ENCODE results near the gene PIK3C3. TPM values are rescaled to one million over a fixed set of nuclear protein-coding genes. Genes with fewer than 3 reads are reported as not detected.

PIK3C3 gene
- total RNA-seq, 1 experiment from 2014 or later, result 23.9 TPM

GRCh38 chr18:41921770-41922169, 33.3 kb upstream of the PIK3C3 start:
- DNase-seq (ENCODE audit: low read depth, low spot score) (no peak), ATAC-seq (no peak)
- Histone ChIP-seq H3K9me3 (ENCODE audit: control insufficient read depth, insufficient read depth, low read depth, low read length) (no peaks in the 10 kb centered on the region), H3K4me1 (ENCODE audit: control insufficient read depth, insufficient read depth, low read length) (no peaks in the 10 kb centered on the region), H3K36me3 (ENCODE audit: control insufficient read depth, insufficient read depth, low read length) (no peaks in the 10 kb centered on the region), H3K4me3 (ENCODE audit: low read depth in 2 of 2, low read length in 2 of 2) (no peak overlapping the region), H3K27ac (ENCODE audit: low read length) (no peak overlapping the region), H3K27me3 (ENCODE audit: control insufficient read depth, insufficient read depth, low read length) (no peaks in the 10 kb centered on the region)
- intact Hi-C loops (cut with micrococcal nuclease; ENCODE audit: unreplicated experiment) (no loop called here), in situ Hi-C loops (cut with HindIII; ENCODE audit: low pct_unique_long_range_greater_than_20kb, low sequenced_read_pairs) (no loop called here)
- no TSS peak for BruUV-seq (replicated peaks)
- ChIA-PET POLR2A (no interaction called here), CTCF (no interaction called here)
- TF ChIP-seq REST (IDR thresholded peaks at IDR 0.05; ENCODE audit: insufficient read depth in 1 of 2, low read depth in 2 of 2, low read length in 1 of 2) (no peak), POLR2AphosphoS5 (IDR thresholded peaks at IDR 0.05; ENCODE audit: low read depth, low read length) (no peak), TCF7L2 (IDR thresholded peaks at IDR 0.05; ENCODE audit: low read depth, low read length) (no peak), SIN3A (IDR thresholded peaks at IDR 0.05; ENCODE audit: borderline replicate concordance, insufficient read depth, low read depth, low read length) (no peak)
- TF ChIP-seq, protein P1, sequence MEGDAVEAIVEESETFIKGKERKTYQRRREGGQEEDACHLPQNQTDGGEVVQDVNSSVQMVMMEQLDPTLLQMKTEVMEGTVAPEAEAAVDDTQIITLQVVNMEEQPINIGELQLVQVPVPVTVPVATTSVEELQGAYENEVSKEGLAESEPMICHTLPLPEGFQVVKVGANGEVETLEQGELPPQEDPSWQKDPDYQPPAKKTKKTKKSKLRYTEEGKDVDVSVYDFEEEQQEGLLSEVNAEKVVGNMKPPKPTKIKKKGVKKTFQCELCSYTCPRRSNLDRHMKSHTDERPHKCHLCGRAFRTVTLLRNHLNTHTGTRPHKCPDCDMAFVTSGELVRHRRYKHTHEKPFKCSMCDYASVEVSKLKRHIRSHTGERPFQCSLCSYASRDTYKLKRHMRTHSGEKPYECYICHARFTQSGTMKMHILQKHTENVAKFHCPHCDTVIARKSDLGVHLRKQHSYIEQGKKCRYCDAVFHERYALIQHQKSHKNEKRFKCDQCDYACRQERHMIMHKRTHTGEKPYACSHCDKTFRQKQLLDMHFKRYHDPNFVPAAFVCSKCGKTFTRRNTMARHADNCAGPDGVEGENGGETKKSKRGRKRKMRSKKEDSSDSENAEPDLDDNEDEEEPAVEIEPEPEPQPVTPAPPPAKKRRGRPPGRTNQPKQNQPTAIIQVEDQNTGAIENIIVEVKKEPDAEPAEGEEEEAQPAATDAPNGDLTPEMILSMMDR (IDR thresholded peaks at IDR 0.05), result no peak

DNA sequence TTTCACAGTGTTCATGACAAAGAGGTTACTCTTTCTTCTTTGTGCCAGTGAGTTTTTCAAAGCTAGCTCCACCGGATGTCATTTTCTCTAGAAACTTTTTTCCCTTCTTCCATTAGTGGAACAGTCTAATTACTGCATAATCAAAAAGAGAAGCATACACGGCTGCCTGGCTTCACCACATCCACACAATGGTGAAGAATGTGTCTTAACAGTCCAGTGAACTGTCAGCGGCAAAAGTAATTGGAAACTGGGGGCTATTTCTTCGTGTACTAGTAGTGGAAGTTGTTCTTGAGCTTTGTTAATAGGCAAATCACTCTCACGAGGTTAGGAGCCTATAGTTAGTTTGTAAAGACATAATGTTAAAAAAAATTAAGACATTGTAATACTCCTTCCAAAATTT, 32.9 kb upstream of the PIK3C3 start:
- ATAC-seq (no peak), DNase-seq (ENCODE audit: low read depth, low spot score) (no peak)
- Histone ChIP-seq H3K9me3 (ENCODE audit: control insufficient read depth, insufficient read depth, low read depth, low read length) (no peaks in the 10 kb centered on the region), H3K4me3 (ENCODE audit: low read depth in 2 of 2, low read length in 2 of 2) (no peak overlapping the region), H3K27ac (ENCODE audit: low read length) (no peak overlapping the region), H3K36me3 (ENCODE audit: control insufficient read depth, insufficient read depth, low read length) (no peaks in the 10 kb centered on the region), H3K4me1 (ENCODE audit: control insufficient read depth, insufficient read depth, low read length) (no peaks in the 10 kb centered on the region), H3K27me3 (ENCODE audit: control insufficient read depth, insufficient read depth, low read length) (no peaks in the 10 kb centered on the region)
- ChIA-PET CTCF (no interaction called here), POLR2A (no interaction called here)
- TF ChIP-seq TCF7L2 (IDR thresholded peaks at IDR 0.05; ENCODE audit: low read depth, low read length), result no peak
- no TSS peak for BruUV-seq (replicated peaks)
- intact Hi-C loops (cut with micrococcal nuclease; ENCODE audit: unreplicated experiment) (no loop called here), in situ Hi-C loops (cut with HindIII; ENCODE audit: low pct_unique_long_range_greater_than_20kb, low sequenced_read_pairs) (no loop called here)

- ChIA-PET POLR2A (no interaction called here), CTCF (no interaction called here)
- no peaks in the 10 kb centered on the region for H3K27me3 ChIP-seq (ENCODE audit: control insufficient read depth, insufficient read depth, low read length)
- H3K4me3 ChIP-seq (ENCODE audit: low read depth in 2 of 2, low read length in 2 of 2), result no peak overlapping the region
- ATAC-seq, result no peak
- H3K9me3 ChIP-seq (ENCODE audit: control insufficient read depth, insufficient read depth, low read depth, low read length), result no peaks in the 10 kb centered on the region
- TF ChIP-seq POLR2AphosphoS5 (IDR thresholded peaks at IDR 0.05; ENCODE audit: low read depth, low read length), result no peak
- TF ChIP-seq, protein P1 (IDR thresholded peaks at IDR 0.05), result no peak
- no peak for TF ChIP-seq REST (IDR thresholded peaks at IDR 0.05; ENCODE audit: insufficient read depth in 1 of 2, low read depth in 2 of 2, low read length in 1 of 2)
- TF ChIP-seq TCF7L2 (IDR thresholded peaks at IDR 0.05; ENCODE audit: low read depth, low read length), result no peak
- no peak for TF ChIP-seq SIN3A (IDR thresholded peaks at IDR 0.05; ENCODE audit: borderline replicate concordance, insufficient read depth, low read depth, low read length)
- no peaks in the 10 kb centered on the region for H3K36me3 ChIP-seq (ENCODE audit: control insufficient read depth, insufficient read depth, low read length)
- intact Hi-C loops (cut with micrococcal nuclease; ENCODE audit: unreplicated experiment) (no loop called here), in situ Hi-C loops (cut with HindIII; ENCODE audit: low pct_unique_long_range_greater_than_20kb, low sequenced_read_pairs) (no loop called here)
- H3K27ac ChIP-seq (ENCODE audit: low read length), result no peak overlapping the region
- no peak for DNase-seq (ENCODE audit: low read depth, low spot score)
- BruUV-seq (replicated peaks), result no TSS peak
- no peaks in the 10 kb centered on the region for H3K4me1 ChIP-seq (ENCODE audit: control insufficient read depth, insufficient read depth, low read length)
Measured at GRCh38 chr18:41922841-41923240, 32.2 kb upstream of the PIK3C3 start.

Data from Panc1 (cell line).